ENCODE results near the gene SLC51B. TPM values are rescaled to one million over a fixed set of nuclear protein-coding genes. Genes with fewer than 3 reads are reported as not detected.
"Not testable (repeated sequence)": the region's sequence is repeated elsewhere in the genome, so short reads cannot be mapped to it uniquely, and the experiment has no call there.

Gene SLC51B
- total RNA-seq, 1 experiment from 2014 or later, result not detected

GRCh38 chr15:65008983-65009382 is 36.2 kb upstream of the SLC51B start:
- no peaks in the 10 kb centered on the region for H3K9me2 ChIP-seq (ENCODE audit: insufficient read depth)
- DNase-seq (ENCODE audit: low read depth, low spot score) (no peak), ATAC-seq (no peak)
- peaks cover 6 to 10% of the 10 kb centered on the region in 2 experiments; a peak in 2 of 4 replicates for H3K9me3 ChIP-seq (ENCODE audit: control insufficient read depth in 1 of 2, insufficient read depth in 1 of 2, low read depth in 1 of 2, low read length in 2 of 2)
- ChIA-PET POLR2A (no interaction called here), RAD21 (ENCODE audit: low non-redundant PET in 1 of 2, low total read pairs in 2 of 2, uncharacterized antibody in 2 of 2, unreplicated experiment in 2 of 2) (no interaction called here), CTCF (interaction anchor here (1.0 kb wide), 1 partner anchor 9 kb away, joined by 3 read pairs; no protein-coding TSS in a partner anchor)
- no peak overlapping the region for H3K27ac ChIP-seq (ENCODE audit: low read depth, low read length)
- H3K27me3 ChIP-seq (ENCODE audit: insufficient read depth, low read length), result no peaks in the 10 kb centered on the region
- no peaks in the 10 kb centered on the region for H3K79me2 ChIP-seq (ENCODE audit: insufficient read depth, low read length)
- TF ChIP-seq FOSL1 (IDR thresholded peaks at IDR 0.05; ENCODE audit: low read depth), result no peak
- no peak for TF ChIP-seq ZFX (IDR thresholded peaks at IDR 0.05)
- no peak for TF ChIP-seq ZBTB33 (IDR thresholded peaks at IDR 0.05; ENCODE audit: extremely low read depth, insufficient replicate concordance, low read length)
- no peak for TF ChIP-seq TCF7L2 (IDR thresholded peaks at IDR 0.05; ENCODE audit: borderline replicate concordance, extremely low read depth, insufficient read depth, insufficient read length)
- TF ChIP-seq JUND (IDR thresholded peaks at IDR 0.05), result no peak
- no peak for TF ChIP-seq EZH2 (IDR thresholded peaks at IDR 0.05)
- TF ChIP-seq MAX (IDR thresholded peaks at IDR 0.05), result no peak
- TF ChIP-seq POLR2A (IDR thresholded peaks at IDR 0.05; ENCODE audit: borderline replicate concordance, extremely low read depth, insufficient read depth, insufficient read length), result no peak
- peaks cover 11 to 17% of the 10 kb centered on the region in 2 experiments for H3K36me3 ChIP-seq (ENCODE audit: control insufficient read depth in 1 of 2, insufficient read depth in 2 of 2, low read length in 2 of 2)
- H3K4me2 ChIP-seq (ENCODE audit: low read length), result no peak overlapping the region
- no peak overlapping the region for H2AFZ ChIP-seq (ENCODE audit: low read depth, low read length, poor library complexity, severe bottlenecking)
- intact Hi-C loops (cut with micrococcal nuclease), result no loop called here
- no peaks in the 10 kb centered on the region for H3K4me1 ChIP-seq (ENCODE audit: control insufficient read depth in 1 of 2, insufficient read depth in 2 of 2, low read length in 2 of 2)
- no peak overlapping the region for H3K4me3 ChIP-seq (replicated peaks in 1 of 2; ENCODE audit: low read depth in 1 of 2, low read length in 2 of 2)
- H3K9ac ChIP-seq (ENCODE audit: low read length), result no peak overlapping the region
- no peaks in the 10 kb centered on the region for H4K20me1 ChIP-seq (ENCODE audit: insufficient read depth)
- no TSS peak for BruUV-seq (replicated peaks)

- Histone ChIP-seq H3K9me3 (ENCODE audit: control insufficient read depth in 1 of 2, insufficient read depth in 1 of 2, low read depth in 1 of 2, low read length in 2 of 2) (peaks cover 6 to 10% of the 10 kb centered on the region in 2 experiments; a peak in 2 of 4 replicates), H3K36me3 (ENCODE audit: control insufficient read depth in 1 of 2, insufficient read depth in 2 of 2, low read length in 2 of 2) (peaks cover 22 to 28% of the 10 kb centered on the region in 2 experiments)
- H3K27me3 ChIP-seq (ENCODE audit: insufficient read depth, low read length); H2AFZ ChIP-seq (ENCODE audit: low read depth, low read length, poor library complexity, severe bottlenecking); CTCF ChIA-PET; intact Hi-C loops (cut with micrococcal nuclease); H3K4me1 ChIP-seq (ENCODE audit: control insufficient read depth in 1 of 2, insufficient read depth in 2 of 2, low read length in 2 of 2); H3K4me2 ChIP-seq (ENCODE audit: low read length); H3K9me2 ChIP-seq (ENCODE audit: insufficient read depth); H4K20me1 ChIP-seq (ENCODE audit: insufficient read depth); H3K79me2 ChIP-seq (ENCODE audit: insufficient read depth, low read length); H3K9ac ChIP-seq (ENCODE audit: low read length); H3K4me3 ChIP-seq (replicated peaks in 1 of 2; ENCODE audit: low read depth in 1 of 2, low read length in 2 of 2); BruUV-seq (replicated peaks); DNase-seq (ENCODE audit: low read depth, low spot score); H3K27ac ChIP-seq (ENCODE audit: low read depth, low read length); ATAC-seq: not testable (repeated sequence)
- ChIA-PET RAD21 (ENCODE audit: low non-redundant PET in 1 of 2, low total read pairs in 2 of 2, uncharacterized antibody in 2 of 2, unreplicated experiment in 2 of 2) (interaction anchor here in 1 of 2 experiments (0.7 kb wide), 1 partner anchor 98 kb away, joined by 4 read pairs; no protein-coding TSS in a partner anchor), POLR2A (interaction anchor here (0.7 kb wide), 1 partner anchor 539 kb away, joined by 3 read pairs; no protein-coding TSS in a partner anchor)
These were observed 34.0 kb upstream of the SLC51B start for GRCh38 chr15:65011198-65011597.

Measured in HCT116 (cell line).